Adrenal gland (tissue), 12 donors: ENCODE results near the gene ACOT7. TPM values are rescaled to one million over a fixed set of nuclear protein-coding genes. Genes with fewer than 3 reads are reported as not detected.

Experiments
- DNase-seq, 7 donors: peaks; one replicate each; pipeline ENCODE4 v3.0.0-alpha.2; 2019 to 2020
- H3K27ac ChIP-seq, 5 donors: fragments of 200-600 bp; sonication (generic) in 4 of 5; 1 replicate in 3 of 5; 2 replicates in 2 of 5; pipeline versions ENCODE4 v1.5.1 to v1.8.0; 2016 to 2020; ENCODE audit warnings: mild to moderate bottlenecking in 1 of 5
- H3K27me3 ChIP-seq: fragments of 200-600 bp; 2 replicates; pipeline ENCODE4 v1.8.0; 2021
- H3K36me3 ChIP-seq, 2 donors: fragments of 200-600 bp; replicated peaks in 1 of 2; 1 replicate in 1 of 2; 2 replicates in 1 of 2; pipeline versions ENCODE4 v1.5.1 to v1.8.0; 2018 to 2022
- H3K4me1 ChIP-seq, 2 donors: fragments of 200-600 bp; replicated peaks in 1 of 2; 1 replicate in 1 of 2; 2 replicates in 1 of 2; pipeline versions ENCODE4 v1.5.1 to v1.8.0; 2018 to 2021
- H3K4me3 ChIP-seq, 4 donors: fragments of 200-600 bp; sonication (generic) in 3 of 4; one replicate each; pipeline ENCODE4 v1.5.1; 2016 to 2018
- H3K9me3 ChIP-seq, 3 donors: fragments of 200-600 bp; sonication (generic) in 1 of 3; replicated peaks in 1 of 3; 1 replicate in 2 of 3; 2 replicates in 1 of 3; pipeline versions ENCODE4 v1.5.1 to v1.8.0; 2016 to 2021
- POLR2A ChIP-seq, 2 donors: fragments of 450-650 bp; IDR thresholded peaks; one replicate each; pipeline ENCODE4 v1.6.1; 2017; ENCODE audit warnings: antibody characterized with exemption in 2 of 2, mild to moderate bottlenecking in 2 of 2, moderate library complexity in 1 of 2
- WGBS, 4 donors: extraction: QIAGEN DNeasy Blood & Tissue Kit in 2 of 4; methylation state at CpG; one replicate each; pipeline versions ENCODE4 v1.1.5 to v1.1.7; 2013 to 2017; 5-methylcytosine and 5-hydroxymethylcytosine counted together
- intact Hi-C, 2 donors: fragments of 100-400 bp; cut with DNase I; formaldehyde crosslinking; loops; one replicate each; pipeline versions ENCODE4 v1.14.1 to v1.15.0; 2022 to 2023
- polyA plus RNA-seq, 3 donors: library from polyadenylated mRNA; stranded (reverse); fragments of 200-250 nt in 2 of 3; fragments of 350-450 nt in 1 of 3; fragmentation: Illumina TruSeq in 1 of 3; extraction: RNeasy Lipid Tissue Mini Kit (QIAGEN cat#74804) in 1 of 3; gene quantifications; one replicate each; pipeline ENCODE4 v1.2.3, GENCODE V29; 2013 to 2014
- total RNA-seq, 9 donors: library from RNA; depleted of rRNA in 4 of 9; stranded (reverse); fragments of >200 nt in 4 of 9; fragments of 120-200 nt in 1 of 9; fragmentation: NEBNext Ultra II Directional in 1 of 9; extraction: Animal tissue kit (Norgen Biotek cat#: 25700) in 1 of 9; gene quantifications; one replicate each; pipeline versions ENCODE4 v1.1.0 to v1.2.4, GENCODE V29; 2013 to 2023
- TF ChIP-seq, protein P1 (sequence below), 6 experiments: fragments of 450-650 bp in 4 of 6; fragments of 200-600 bp in 2 of 6; sonication (generic) in 1 of 6; IDR thresholded peaks; 1 replicate in 5 of 6; 2 replicates in 1 of 6; pipeline versions ENCODE4 v1.5.1 to v1.8.0; 2016 to 2021; ENCODE audit warnings: antibody characterized with exemption in 6 of 6, mild to moderate bottlenecking in 2 of 6, moderate library complexity in 1 of 6
- donor health status: healthy with polysubstance abuse.
- donor health status: Bipolar disorder and iron deficiency.
- donor health status: DM: yes; HTN: yes; CAD: no.
- donor health status: DM: no; HTN: no; CAD: no.
- donor health status: DM: no; HTN: no; CAD: no.
- donor health status: DM: yes; HTN: yes; CAD: no.

The ACOT7 gene
- total and polyA plus RNA-seq, 12 donors = 8.4 to 29.4 (median 14.5) TPM

DNA sequence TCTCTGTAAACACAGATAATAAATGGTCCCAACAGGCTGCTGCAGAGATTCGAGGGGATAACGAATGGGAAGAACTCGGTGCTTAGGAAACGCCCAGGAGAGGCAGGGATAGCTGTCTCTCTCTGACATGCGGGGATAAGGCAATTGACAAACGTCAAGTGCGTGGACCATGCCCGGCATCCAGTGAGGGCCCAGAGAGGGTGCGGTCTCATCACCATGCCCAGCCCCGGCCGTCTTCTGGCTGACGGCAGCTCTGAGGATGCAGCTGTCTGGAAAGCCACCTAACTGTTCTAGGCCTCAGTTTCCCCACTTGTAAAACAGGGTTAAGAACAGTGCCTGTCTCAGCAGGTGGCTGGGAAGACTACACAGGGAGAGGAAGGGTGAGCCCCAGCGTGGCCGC is 48.1 kb downstream of the ACOT7 start:
- no peaks in the 10 kb centered on the region for H3K9me3 ChIP-seq
- no peak for TF ChIP-seq POLR2A (IDR thresholded peaks at IDR 0.05)
- TF ChIP-seq, protein P1, sequence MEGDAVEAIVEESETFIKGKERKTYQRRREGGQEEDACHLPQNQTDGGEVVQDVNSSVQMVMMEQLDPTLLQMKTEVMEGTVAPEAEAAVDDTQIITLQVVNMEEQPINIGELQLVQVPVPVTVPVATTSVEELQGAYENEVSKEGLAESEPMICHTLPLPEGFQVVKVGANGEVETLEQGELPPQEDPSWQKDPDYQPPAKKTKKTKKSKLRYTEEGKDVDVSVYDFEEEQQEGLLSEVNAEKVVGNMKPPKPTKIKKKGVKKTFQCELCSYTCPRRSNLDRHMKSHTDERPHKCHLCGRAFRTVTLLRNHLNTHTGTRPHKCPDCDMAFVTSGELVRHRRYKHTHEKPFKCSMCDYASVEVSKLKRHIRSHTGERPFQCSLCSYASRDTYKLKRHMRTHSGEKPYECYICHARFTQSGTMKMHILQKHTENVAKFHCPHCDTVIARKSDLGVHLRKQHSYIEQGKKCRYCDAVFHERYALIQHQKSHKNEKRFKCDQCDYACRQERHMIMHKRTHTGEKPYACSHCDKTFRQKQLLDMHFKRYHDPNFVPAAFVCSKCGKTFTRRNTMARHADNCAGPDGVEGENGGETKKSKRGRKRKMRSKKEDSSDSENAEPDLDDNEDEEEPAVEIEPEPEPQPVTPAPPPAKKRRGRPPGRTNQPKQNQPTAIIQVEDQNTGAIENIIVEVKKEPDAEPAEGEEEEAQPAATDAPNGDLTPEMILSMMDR (IDR thresholded peaks at IDR 0.05) = no peak
- H3K36me3 ChIP-seq = no peaks in the 10 kb centered on the region
- H3K27me3 ChIP-seq = no peaks in the 10 kb centered on the region
- H3K27ac ChIP-seq = no peak overlapping the region
- DNase-seq = no peak
- WGBS, 4 donors = 87 to 93% (median 89%) methylated on average over 12 to 14 of the region's 14 CpGs
- no peak overlapping the region for H3K4me3 ChIP-seq
- intact Hi-C loops = loop anchor here in 1 of 2 donors (2.0 to 10.0 kb wide), 3 partner anchors 62 to 291 kb away; no protein-coding TSS in a partner anchor
- no peaks in the 10 kb centered on the region for H3K4me1 ChIP-seq

DNA sequence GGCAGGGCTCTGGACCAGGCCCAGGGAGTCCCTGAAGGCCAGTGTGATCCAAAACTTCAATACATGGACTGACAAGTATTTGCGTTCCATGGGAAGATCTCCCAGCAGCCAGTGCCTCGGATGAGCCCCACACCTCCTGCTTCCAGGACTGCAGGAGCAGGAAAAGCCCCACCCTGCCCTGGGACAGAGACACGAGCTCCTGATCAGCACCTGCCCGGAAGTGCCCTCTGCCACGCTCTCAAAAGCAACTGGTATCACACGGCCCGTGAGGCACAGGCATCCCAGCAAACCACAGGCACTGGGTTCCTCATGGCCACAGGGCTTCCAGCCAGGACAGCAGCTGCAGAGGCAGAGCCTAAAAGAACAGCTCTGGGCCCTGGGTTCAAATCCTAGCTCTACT is 48.6 kb downstream of the ACOT7 start:
- Histone ChIP-seq H3K27ac (no peak overlapping the region), H3K36me3 (no peaks in the 10 kb centered on the region), H3K4me3 (no peak overlapping the region), H3K27me3 (no peaks in the 10 kb centered on the region), H3K4me1 (no peaks in the 10 kb centered on the region), H3K9me3 (no peaks in the 10 kb centered on the region)
- WGBS, 4 donors = 85 to 91% (median 88%) methylated on average over 6 to 7 of the region's 7 CpGs
- intact Hi-C loops = loop anchor here in 1 of 2 donors (2.0 to 10.0 kb wide), 3 partner anchors 62 to 290 kb away; no protein-coding TSS in a partner anchor
- DNase-seq = no peak
- TF ChIP-seq, protein P1 (IDR thresholded peaks at IDR 0.05) = no peak
- no peak for TF ChIP-seq POLR2A (IDR thresholded peaks at IDR 0.05)

DNA sequence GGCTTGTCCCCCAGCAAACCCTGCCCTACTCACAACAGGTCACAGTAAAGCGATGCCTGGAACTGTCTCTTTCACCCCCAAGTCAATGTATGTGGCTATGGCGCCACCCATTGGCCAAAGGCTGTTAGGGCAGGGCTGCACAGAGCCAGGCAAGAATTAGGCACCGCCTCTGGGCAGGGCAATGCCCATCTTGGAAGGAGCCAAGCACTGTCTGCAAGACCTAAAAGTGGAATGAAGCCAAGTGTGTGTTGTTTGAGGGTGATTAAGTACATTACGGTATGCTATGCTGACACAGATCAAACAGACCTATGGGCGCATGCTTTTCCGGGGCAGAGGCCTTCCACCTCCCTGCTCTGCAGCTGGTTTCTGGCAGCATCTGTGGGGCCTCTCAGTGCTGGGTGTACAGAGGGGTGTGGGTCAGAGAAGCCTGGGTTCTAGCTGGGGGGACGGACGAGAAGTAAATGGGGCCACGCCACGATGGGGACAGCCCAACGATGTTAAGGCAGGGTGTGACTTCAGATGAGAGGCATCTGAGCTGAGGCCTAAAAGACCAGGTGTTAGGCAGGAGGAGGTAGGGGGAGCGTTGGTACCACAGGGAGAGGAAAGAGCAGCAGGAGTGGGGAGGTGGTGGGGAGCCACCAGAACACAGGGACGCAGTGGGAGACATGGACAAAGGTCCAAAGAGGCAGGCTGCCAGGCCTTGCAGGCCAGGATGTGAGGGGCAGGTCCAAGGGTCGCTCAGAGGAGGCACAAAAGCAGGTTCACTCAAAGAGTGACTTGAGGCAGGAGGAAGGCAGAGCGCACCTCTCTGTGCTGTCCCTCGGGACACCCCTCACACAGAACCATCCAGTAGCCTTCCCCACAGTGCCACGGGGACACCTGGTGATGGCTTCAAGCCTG is 49.8 kb downstream of the ACOT7 start:
- WGBS, 4 donors = 75 to 80% (median 78%) methylated on average over 15 to 17 of the region's 17 CpGs
- peak; percentile 61 to 89 (median 65) for DNase-seq

DNA sequence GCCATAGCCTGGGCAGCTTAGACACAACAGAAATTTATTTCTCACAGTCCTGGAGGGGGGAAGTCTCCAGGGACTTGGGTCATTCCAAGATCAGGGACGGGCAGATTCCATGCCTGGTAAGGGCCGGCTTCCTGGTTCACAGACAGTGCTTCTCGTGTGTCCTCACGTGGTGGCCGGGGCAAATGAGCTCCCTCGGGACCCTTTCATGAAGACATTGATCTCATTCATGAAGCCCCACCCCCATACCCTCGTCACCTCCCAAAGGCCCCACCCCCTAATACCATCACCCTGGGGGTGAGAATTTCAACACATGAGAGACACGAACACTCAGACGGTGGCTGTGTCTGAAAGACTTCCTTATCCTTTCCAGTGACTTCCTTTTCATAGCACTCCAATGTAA is 51.5 kb downstream of the ACOT7 start:
- no peak for TF ChIP-seq POLR2A (IDR thresholded peaks at IDR 0.05)
- TF ChIP-seq, protein P1 (IDR thresholded peaks at IDR 0.05) = no peak
- Histone ChIP-seq H3K4me3 (no peak overlapping the region), H3K27ac (no peak overlapping the region), H3K36me3 (no peaks in the 10 kb centered on the region), H3K27me3 (no peaks in the 10 kb centered on the region), H3K9me3 (no peaks in the 10 kb centered on the region), H3K4me1 (no peaks in the 10 kb centered on the region)
- intact Hi-C loops = loop anchor here in 1 of 2 donors (10.0 kb wide), 1 partner anchor 287 kb away; no protein-coding TSS in a partner anchor
- WGBS, 4 donors = 63 to 75% (median 71%) methylated on average over 6 to 9 of the region's 9 CpGs
- DNase-seq = no peak

More for the DNA sequence above, 49.8 kb downstream of the ACOT7 start:
- Histone ChIP-seq H3K4me3 (no peak overlapping the region), H3K27me3 (no peaks in the 10 kb centered on the region), H3K9me3 (no peaks in the 10 kb centered on the region), H3K36me3 (no peaks in the 10 kb centered on the region), H3K27ac (no peak overlapping the region), H3K4me1 (no peaks in the 10 kb centered on the region)
- TF ChIP-seq, protein P1 (IDR thresholded peaks at IDR 0.05) = peak; percentile 64 to 91 (median 86)
- no peak for TF ChIP-seq POLR2A (IDR thresholded peaks at IDR 0.05)
- intact Hi-C loops = loop anchor here in 1 of 2 donors (2.0 to 10.0 kb wide), 2 partner anchors 97 to 289 kb away; no protein-coding TSS in a partner anchor
